ENCODE results near the gene PRLHR.

PRLHR gene

GRCh38 chr10:118557946-118558345, 37.5 kb downstream of the PRLHR start:
- no peak for DNase-seq

GRCh38 chr10:118551535-118552100, 43.8 kb downstream of the PRLHR start:
- DNase-seq: no peak

GRCh38 chr10:118547282-118547681, 48.2 kb downstream of the PRLHR start:
- no peak for DNase-seq

GRCh38 chr10:118546479-118546878, 49.0 kb downstream of the PRLHR start:
- no peak for DNase-seq

DNA sequence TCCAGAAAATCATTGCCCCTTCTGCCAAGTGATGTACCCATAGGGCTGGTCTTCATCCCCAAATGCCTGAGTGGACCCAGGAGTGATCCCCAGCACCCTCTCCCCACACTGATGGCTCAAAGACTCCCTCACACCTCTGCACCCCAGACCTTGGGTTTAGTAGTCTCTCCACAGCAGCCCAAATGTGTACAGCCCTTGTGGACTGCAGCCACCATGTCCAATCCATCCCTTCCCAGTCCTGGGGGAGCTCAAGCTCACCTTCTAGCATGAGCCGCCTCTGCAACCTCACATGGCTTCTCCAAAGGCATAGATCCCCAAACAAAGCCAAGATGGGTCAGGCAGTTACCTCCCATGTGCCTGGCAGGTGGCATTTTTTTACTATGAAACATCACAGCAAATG, 50.1 kb downstream of the PRLHR start:
- DNase-seq: no peak

DNA sequence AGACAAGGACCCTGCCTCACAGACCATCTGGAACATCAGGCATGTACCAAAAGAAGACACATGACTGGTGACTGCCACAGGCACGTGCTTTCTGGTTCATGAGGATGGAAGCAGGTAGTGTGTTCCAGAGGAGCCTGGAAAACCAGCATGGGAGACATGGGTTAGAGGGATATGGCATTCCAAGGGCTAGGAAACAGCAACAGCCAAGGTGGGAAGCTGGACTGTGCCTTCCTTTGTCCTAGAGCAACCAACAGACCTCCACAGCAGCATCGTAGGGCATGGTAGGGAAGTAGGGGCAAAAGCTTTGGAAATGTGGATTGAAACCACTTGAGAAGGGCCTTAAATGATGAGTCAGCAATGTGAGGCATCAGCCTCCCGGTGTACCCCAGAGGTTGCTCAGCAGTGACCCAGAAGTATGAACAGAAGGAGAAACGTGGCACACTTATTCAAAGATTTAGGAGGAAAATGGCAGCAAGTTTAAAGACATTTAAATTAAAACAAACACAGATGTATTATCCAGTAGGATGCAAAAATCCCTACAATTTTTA, 51.0 kb downstream of the PRLHR start:
- DNase-seq: no peak

DNA sequence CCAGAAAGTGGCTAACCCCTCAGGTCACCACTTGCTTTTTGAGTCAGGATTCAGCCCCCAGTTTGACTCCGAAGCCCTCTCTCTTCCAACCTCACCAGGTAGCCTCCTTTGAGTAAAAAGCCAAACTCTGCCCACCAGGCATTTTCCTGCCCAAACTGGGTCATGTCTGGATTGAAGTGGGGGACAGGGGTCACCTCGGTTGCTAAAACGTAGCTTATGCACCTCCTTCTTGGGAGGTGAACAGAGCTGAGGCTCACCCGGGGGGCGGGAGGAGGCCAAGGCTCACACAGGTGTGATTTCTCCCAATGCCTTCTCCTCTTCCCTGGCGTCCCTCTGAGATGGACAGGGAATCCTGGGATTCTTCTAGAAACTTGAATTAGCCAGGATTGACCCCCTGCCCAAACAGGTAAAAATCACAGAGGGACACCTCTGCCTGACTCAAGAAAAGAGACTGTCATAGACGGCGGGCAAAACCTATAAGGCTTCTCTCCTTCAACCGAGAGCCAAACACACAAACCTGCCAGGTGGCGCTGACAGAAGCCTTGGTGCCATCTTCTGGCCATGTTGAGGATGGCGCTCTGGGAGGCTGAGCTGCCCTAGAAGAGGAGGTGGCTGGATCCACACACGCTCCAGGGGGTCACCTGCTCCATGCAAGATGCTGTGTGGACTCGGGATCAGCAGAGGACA, 51.6 kb downstream of the PRLHR start:
- DNase-seq: peak; percentile 80

DNA sequence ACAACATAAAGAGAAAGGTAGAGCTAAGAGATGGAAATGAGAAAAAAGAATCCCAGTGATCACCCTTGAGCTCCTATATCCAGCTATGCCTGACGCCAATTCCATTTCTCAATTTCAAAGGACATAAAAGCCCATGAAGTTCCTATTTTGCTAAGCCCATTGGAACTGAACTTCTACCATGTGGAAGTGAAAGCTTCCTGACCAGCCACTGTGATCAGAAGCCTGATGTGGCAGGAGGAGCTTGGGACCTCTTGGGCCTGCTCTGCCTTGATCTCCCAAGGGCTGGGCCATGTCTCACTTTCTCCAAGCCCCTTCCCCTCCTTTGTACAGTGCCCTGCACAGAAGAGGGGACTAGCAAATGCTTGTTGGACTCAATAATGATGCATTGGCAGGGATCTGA, 52.7 kb downstream of the PRLHR start:
- DNase-seq: no peak

DNA sequence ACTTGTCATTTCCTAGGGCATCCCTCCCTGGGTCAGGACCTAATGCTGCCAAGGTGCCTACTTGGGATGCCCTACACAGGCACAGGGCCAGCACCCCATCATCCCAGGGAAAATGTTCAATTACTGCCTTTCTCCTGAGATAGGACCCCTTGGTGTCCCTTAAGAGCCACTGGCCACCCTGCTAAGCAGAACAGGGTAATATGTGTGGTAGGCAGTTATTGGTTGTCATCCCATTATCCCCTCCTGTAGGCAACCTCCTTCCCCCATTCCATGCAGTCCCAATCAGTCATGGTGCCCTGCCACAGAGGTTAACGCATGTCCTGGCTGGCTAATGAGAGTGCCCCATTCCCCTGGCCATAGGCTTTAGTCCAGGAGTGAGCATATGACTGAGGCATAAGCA, 53.2 kb downstream of the PRLHR start:
- DNase-seq: no peak

DNA sequence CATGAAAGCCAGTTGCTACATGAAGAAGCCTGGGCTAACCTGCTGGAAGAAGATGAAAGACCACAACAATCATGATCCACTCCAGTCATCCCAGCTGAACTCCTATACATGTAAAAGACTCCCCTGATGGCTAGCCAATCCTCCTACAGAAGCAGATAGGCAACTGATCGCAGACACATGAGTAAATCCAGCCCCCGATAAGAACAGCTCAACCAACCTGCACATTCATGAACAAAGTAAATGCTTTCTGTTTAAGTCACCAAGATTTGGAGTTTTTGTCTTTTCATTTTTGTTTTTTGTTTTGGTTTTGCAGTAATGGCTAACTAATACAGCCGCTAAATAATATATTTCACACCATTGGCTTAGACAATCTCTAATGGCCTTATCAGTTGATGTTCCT, 53.7 kb downstream of the PRLHR start:
- no peak for DNase-seq
